Epithelial cell of esophagus (primary cell): ENCODE results near the gene RNF130.
"Not testable (repeated sequence)": the region's sequence is repeated elsewhere in the genome, so short reads cannot be mapped to it uniquely, and the experiment has no call there.

Experiments used
- DNase-seq: peaks from one replicate; pipeline ENCODE4 v3.0.0; 2010; ENCODE audit warnings: low read depth
- H3K4me3 ChIP-seq: 2 replicates; pipeline ENCODE4 v1.5.1; 2011; ENCODE audit warnings: mild to moderate bottlenecking, low read length, control low read depth
- CTCF ChIP-seq: IDR thresholded peaks from 2 replicates; pipeline ENCODE4 v1.5.1; 2011; ENCODE audit warnings: low read depth, mild to moderate bottlenecking, low read length, control low read depth, inconsistent platforms; ENCODE audit not compliant: insufficient read depth; ENCODE audit errors: missing control alignments

Gene RNF130

GRCh38 chr5:179964015-179964414 lies 107.5 kb downstream of the RNF130 start:
- no peak for DNase-seq

GRCh38 chr5:179963375-179963774 lies 108.2 kb downstream of the RNF130 start:
- TF ChIP-seq CTCF, result no peak
- H3K4me3 ChIP-seq, result no peak overlapping the region
- no peak for DNase-seq

More at GRCh38 chr5:179964015-179964414, 107.5 kb downstream of the RNF130 start:
- no peak for TF ChIP-seq CTCF
- H3K4me3 ChIP-seq, result no peak overlapping the region

- TF ChIP-seq CTCF, result no peak
- no peak overlapping the region for H3K4me3 ChIP-seq
- no peak for DNase-seq
Measured at GRCh38 chr5:179960204-179960831, 111.2 kb downstream of the RNF130 start.

- no peak for TF ChIP-seq CTCF
- peak; percentile 45 for DNase-seq
Measured at GRCh38 chr5:179959641-179960040, 111.9 kb downstream of the RNF130 start.

GRCh38 chr5:179959118-179959517 lies 112.4 kb downstream of the RNF130 start:
- H3K4me3 ChIP-seq, DNase-seq: not testable (repeated sequence)

More at GRCh38 chr5:179959641-179960040, 111.9 kb downstream of the RNF130 start:
- H3K4me3 ChIP-seq, result no peak overlapping the region

- TF ChIP-seq CTCF, result no peak
- no peak overlapping the region for H3K4me3 ChIP-seq
- DNase-seq, result no peak
Measured at GRCh38 chr5:179955630-179956029, 115.9 kb downstream of the RNF130 start.

- no peak for DNase-seq
- TF ChIP-seq CTCF, result no peak
- H3K4me3 ChIP-seq, result no peak overlapping the region
Measured at GRCh38 chr5:179955062-179955461, 116.5 kb downstream of the RNF130 start.
